GM18519 (cell line): ENCODE data around the gene MYL3.
A peak's percentile ranks its signal among the peaks of the same experiment; 100 is the strongest.
"Not testable (repeated sequence)": the region's sequence is repeated elsewhere in the genome, so short reads cannot be mapped to it uniquely, and the experiment has no call there.

Source experiments
- ATAC-seq: cut with Tn5 transposase; IDR thresholded peaks from one replicate; pipeline ENCODE4 v1.9.1; 2021; ENCODE audit warnings: mild to moderate bottlenecking, moderate library complexity; ENCODE audit not compliant: unreplicated experiment, low FRiP score

MYL3 gene

DNA sequence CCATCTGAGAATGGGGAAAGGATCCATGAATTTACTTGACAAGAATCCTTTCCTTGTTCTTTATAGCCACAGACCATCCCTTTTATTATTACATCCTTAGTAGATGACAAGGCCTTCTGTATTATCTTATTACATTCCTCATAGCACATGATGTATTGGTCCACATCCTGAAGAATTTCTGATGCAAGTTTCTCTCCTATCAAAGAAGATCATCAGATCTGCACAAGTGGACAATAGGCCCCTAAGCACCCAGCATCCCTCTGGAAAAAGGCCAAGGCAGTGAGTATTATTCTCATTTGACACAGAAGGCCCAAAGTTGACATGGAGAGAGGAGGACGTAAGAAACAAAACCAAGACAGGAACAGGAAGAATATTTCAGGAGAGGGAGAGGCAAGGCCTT is 31.4 kb downstream of the MYL3 start:
- no peak for ATAC-seq

DNA sequence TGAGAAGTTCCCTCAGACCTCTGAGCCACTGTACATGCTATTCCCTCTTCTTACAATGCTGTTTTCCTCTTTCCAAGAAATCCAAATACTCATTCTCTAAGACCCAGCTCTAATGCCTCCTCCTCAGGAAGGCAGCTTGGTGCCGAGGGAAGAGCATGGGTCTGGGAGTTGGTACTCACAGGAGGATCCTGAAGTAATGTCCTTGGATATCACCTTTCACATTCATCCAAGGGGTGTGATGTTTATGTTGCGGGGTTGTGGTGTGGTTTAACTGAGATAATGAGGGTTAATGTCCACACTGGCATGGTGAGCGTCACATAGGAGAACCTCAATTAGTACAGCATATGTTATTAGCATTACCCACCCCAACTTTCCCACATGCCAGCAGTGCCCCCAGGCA is 31.9 kb downstream of the MYL3 start:
- no peak for ATAC-seq

- ATAC-seq = no peak
Measured at GRCh38 chr3:46830801-46831200, 32.4 kb downstream of the MYL3 start.

DNA sequence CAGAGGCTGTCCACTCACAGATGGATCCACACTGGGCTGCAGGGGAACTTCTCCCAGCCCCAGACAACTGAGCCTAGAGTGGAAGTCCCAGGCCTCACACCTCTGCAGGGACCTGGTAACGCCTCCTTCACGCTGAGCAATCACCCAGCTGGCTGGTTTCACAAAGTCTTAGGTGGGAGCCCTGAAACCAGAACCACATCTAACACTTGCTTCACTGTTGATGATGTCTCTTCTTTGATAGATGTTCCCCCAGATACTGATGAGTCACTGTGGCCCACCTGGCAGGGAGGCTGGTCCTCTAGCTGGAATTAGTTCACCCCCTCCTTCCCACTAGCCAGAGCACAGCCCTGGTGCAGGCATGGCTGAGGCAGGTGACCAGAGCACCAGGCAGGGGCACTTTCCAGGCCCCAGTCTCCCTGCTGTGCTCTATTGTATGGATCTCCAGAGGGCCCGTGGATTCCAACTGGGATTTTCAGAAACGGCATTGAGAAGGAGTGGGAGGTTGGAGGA is 33.5 kb downstream of the MYL3 start:
- ATAC-seq = peak; percentile 61

GRCh38 chr3:46825450-46825849 is 37.8 kb downstream of the MYL3 start:
- no peak for ATAC-seq

- no peak for ATAC-seq
Measured at GRCh38 chr3:46824211-46824970, 38.9 kb downstream of the MYL3 start.

DNA sequence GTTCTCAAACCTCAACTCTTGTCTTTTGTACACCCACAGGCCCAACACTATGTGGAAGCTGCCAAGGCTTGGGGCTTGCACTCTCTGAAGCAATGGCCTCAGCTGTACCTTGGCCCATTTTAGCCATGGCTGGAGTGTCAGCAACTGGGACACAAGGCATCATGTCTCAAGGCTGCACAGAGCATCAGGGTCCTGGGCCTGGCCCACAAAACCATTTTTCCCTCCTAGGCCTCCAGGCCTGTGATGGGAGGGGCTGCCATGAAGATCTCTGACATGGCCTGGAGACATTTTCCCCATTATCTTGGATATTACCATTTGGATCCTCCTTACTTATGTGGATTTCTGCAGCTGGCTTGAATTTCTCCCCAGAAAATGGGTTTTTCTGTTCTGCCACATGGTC is 39.9 kb downstream of the MYL3 start:
- ATAC-seq = not testable (repeated sequence)

- no peak for ATAC-seq
Measured at GRCh38 chr3:46821553-46821952, 41.7 kb downstream of the MYL3 start.

GRCh38 chr3:46820852-46821251 is 42.4 kb downstream of the MYL3 start:
- no peak for ATAC-seq

- ATAC-seq = no peak
Measured at GRCh38 chr3:46812237-46812791, 50.9 kb downstream of the MYL3 start.

DNA sequence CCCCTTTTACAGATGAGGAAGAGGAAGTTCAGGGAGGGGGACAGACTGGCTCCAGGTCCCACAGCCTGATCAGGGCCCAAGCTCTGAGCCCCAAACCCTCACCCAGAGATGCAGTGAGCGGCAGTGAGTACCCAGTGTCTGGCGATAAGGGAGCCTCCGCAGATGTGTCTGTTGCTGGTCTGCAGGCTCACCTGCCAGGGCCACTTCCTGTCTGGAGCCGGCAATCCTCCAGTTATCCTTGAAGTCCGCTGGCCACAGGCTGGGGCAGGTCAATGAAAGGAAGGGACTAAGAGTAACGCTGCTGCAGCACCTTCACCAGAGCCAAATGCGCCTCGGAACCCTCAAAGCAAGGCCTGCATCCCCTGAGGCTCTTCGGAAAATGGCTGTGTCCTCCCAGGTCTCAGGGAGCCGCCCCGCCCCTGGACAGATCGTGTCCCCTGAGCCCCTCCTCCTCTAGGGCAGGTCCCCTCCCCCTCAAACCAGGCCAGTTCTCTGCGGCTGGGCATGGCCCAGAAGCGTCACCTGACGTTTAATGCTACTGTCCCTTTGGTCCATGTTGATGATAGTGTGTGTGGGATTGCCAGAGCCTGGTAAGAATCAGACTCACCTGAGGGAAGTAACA is 51.5 kb downstream of the MYL3 start:
- no peak for ATAC-seq

DNA sequence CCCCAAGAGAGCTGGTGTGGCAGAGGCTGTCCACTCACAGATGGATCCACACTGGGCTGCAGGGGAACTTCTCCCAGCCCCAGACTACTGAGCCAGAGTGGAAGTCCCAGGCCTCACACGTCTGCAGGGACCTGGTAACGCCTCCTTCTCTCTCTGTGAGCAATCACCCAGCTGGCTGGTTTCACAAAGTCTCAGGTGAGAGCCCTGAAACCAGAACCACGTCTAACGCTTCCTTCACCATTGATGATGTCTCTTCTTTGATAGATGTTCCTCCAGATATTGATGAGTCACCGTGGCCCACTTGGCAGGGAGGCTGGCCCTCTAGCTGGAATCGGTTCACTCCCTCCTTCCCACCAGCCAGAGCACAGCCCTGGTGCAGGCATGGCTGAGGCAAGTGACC is 54.5 kb downstream of the MYL3 start:
- not testable (repeated sequence) for ATAC-seq
